ENCODE data around the gene PMVK. TPM values are rescaled to one million over a fixed set of nuclear protein-coding genes. Genes with fewer than 3 reads are reported as not detected.

Gene PMVK
- polyA plus RNA-seq, 4 donors: 33.2 to 44.8 (median 34.6) TPM

- DNase-seq (ENCODE audit: low read depth in 4 of 4, low spot score in 3 of 4): no peak
Observed at GRCh38 chr1:154951901-154952657, 15.6 kb upstream of the PMVK start.

DNA sequence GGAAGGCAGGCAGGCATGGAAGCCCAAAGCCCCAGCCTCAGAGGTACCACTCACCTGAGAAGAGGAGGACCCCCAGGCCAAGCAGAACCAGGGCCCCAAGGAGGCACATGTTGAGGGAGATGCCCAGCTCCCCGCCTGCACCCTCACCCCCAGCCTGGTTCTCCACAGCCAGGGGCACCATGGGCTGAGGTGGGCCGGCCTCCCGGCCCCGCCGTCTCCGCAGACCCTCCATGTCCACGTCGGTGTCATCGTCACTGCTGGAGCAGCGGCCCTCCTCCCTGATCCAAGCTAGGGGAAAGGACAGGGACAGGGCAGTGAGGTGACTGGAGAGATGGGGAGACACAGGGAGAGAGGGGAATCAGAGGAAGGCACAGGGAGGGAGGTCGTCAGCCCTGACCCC lies 11.6 kb upstream of the PMVK start:
- DNase-seq (ENCODE audit: low read depth in 4 of 4, low spot score in 3 of 4): no peak

DNA sequence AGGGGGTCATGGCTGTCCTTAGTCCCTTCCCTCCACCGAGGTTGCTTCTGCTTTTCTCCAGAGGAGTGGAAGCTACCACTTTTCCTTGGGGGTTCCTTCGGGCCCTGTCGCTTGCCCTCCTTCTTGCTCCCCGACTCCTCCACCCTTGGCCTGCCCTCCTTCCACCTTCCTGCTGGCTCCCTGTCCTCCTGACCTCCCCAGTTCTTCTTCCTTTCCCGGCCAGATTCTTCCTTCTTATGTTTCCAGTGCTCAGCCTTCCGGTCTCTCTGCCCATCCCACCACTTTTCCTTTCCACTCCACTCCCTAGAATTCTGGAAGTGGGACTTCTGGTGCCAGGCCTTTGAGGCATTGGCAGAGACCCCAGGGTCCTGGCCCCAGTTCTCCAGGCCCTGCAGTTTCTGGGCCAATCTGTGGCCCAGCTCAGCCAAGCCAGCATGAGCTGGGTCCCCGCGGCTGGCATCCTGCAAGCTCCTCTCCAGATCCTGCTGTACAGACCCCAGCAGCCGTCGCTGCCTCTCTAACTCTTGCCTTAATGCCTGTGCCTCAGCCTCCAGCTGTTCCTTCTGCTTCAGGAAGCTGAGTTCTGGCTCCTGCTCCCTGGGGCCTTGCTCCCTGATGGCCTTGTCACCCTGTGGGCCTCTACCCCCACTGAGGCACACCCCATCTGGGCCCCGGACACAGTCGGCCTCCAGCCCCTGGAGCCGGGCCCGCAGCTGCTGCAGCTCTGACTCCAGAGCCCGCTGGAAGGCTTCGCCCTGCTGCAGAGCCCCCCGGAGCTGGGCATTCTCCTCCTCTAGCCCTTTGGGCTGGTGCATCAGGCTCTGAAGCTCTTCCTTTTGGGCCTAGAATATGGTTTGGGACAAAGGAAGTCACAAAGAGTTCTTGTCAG lies 9.7 kb upstream of the PMVK start:
- DNase-seq (ENCODE audit: low read depth in 4 of 4, low spot score in 3 of 4): no peak

GRCh38 chr1:154945160-154945961 lies 8.8 kb upstream of the PMVK start:
- DNase-seq (ENCODE audit: low read depth in 4 of 4, low spot score in 3 of 4): no peak

GRCh38 chr1:154944401-154945159 lies 8.1 kb upstream of the PMVK start:
- DNase-seq (ENCODE audit: low read depth in 4 of 4, low spot score in 3 of 4): no peak

DNA sequence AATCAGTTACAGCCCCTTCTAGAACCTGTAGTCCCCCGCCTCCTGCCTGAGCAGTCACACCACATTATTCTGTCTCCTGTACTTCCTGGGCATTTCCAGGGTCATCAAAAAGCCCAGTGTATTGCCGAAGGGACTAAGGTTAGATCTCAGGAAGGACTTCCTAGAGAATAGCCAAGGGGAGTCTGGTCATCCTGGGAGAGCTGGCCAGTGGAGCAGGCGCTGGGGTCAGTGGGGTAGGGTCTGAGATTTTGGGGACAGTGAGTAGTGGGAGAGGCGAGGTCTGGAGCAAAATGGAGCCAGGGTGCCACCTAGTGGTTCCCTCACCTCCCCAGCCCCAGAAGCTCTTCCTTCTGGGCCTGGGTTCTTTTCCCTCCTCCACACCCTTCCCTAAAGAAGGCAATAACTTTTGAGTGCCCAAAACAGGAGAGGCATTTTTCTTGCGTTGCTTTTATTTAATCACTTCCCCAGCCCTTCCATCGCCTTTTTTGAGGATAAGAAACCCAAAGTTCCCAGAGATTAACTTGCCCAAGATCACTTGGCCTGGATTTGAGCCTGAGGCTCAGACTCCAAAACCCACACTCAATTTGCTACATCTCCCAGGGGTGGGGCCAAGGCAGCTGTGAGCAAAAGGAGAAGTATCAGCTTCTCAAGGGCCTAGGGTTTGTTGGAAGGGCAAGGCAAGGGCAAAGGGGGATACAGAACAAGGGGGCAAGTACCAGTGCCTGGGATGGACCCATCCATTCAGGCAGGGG lies 7.3 kb upstream of the PMVK start:
- no peak for DNase-seq (ENCODE audit: low read depth in 4 of 4, low spot score in 3 of 4)

- DNase-seq (ENCODE audit: low read depth in 4 of 4, low spot score in 3 of 4): no peak
Observed at GRCh38 chr1:154941333-154942013, 5.0 kb upstream of the PMVK start.

DNA sequence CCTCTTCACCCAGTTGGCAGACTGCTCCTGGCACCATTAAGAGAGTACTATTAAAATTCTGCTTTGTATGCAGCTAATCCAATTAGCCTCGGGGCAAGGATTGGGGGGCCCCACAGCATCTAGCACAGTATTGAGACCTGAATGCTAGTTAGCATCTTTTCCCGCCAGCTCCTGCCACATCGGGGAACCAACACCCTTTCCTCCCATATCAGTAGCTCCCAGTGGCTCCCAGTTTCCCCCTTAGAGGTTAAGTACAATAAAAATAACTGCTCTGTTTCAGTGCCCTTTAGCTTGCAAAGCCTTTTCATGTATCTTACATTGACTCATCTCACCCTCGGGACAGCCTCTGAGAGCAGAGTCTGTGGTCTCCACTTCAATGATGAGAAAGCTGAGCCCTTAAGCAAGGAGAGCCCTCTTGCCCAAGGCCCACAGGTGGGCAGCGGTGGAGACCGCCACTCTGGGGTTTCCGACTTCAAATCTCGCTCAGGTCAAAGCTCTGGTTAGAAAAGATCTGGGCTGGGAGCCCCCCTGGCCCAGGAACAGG lies 4.2 kb upstream of the PMVK start:
- no peak for DNase-seq (ENCODE audit: low read depth in 4 of 4, low spot score in 3 of 4)

DNA sequence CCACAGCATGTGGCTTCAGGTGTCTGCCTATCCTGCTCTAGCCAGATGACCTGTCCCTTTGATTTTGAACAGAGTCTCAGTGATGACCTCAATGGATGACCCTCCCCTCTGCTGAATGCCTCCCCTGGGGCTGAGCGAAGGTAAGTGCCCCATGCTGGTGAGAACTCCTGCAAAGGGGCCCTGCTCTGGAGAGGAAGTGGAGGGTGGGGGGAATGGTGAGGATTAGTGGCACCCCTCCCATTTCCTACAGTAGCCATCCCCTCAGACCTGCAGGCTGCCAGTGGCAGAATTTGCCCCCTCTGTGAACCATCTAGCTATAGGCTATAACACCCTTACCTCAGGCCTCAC lies 3.7 kb upstream of the PMVK start:
- DNase-seq (ENCODE audit: low read depth in 4 of 4, low spot score in 3 of 4): no peak

DNA sequence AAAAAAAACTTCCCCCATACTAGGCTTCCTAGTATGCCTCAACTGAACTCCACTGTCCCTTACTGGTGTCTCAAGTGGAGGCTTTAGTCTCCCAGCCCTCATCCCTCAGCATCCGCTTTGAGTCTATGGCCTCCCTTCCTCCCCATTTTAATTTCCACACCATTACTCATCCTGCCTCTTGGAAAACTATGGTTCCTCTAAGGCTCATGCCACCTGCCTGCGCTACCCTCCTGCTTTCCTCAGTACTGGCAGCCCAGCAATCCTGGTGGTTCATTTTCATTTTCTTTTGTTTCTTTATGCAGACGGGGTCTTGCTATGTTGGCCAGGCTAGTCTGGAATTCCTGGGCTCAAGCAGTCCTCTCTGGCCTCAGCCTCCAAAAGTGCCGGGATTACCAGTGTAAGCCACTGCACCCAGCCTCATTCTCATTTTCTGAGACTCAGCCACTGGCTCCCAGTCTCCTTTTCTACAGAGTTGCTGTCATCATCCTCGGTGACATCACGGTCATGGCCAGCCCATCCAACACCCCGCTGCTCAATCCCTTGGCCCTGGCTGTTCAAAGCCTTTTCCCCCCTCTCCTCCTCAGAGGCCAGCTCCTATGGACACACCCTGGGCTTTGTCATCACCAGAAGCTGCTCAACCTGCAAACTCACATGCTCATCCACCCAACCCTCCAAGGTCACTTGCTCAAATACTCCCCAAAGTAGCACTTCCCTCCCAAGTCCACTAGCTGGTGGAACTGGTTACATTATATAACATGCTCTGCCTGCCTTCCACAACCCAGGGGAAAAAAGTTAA lies 2.3 kb upstream of the PMVK start:
- no peak for DNase-seq (ENCODE audit: low read depth in 4 of 4, low spot score in 3 of 4)

- no peak for DNase-seq (ENCODE audit: low read depth in 4 of 4, low spot score in 3 of 4)
Observed at GRCh38 chr1:154937988-154938386, 1.5 kb upstream of the PMVK start.

DNA sequence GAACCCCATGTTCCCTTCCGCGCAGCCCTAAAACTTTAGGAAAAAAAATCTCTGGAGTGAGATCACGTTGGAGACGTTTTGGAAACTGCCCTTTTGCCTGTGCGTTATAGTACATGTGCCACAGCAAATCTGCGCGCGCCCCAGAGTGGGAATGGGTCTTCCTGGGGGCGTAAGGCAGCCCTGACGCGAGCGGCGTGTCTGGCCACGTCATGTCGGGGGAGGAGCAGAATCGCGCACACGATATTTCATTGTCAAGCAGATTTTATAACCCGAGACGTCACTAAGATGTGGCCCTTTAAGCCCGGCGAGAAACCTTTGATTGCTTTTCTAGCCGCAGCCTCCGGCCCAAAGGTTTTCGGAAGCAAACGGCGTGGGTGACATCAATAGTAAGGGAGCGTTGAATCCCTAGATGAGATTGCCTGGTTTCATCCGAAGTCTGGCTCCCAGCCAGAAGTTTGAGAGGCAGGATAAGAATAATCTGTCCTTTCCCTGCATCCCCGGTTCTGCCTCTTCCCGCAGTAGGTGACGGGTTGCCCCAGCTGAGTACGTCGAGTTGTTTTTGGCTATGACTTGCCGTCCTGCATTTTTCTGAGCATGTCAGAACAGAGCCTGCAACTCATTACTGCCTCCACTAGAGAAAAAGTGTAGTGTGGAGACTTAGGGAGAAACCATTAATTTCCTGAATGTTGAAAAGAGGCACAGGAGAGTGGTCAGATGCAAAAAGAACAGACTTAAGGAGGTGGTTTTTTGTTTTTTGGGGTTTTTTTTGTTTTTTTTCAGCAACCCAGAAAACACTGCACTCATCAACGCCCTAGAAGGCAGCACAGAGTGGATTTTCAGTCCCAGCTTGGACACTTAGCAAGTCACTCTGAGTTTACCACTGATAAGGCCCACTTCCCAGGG lies 817 bp upstream of the PMVK start:
- DNase-seq (ENCODE audit: low read depth in 4 of 4, low spot score in 3 of 4): peak; percentile 89 to 94 (median 90)

DNA sequence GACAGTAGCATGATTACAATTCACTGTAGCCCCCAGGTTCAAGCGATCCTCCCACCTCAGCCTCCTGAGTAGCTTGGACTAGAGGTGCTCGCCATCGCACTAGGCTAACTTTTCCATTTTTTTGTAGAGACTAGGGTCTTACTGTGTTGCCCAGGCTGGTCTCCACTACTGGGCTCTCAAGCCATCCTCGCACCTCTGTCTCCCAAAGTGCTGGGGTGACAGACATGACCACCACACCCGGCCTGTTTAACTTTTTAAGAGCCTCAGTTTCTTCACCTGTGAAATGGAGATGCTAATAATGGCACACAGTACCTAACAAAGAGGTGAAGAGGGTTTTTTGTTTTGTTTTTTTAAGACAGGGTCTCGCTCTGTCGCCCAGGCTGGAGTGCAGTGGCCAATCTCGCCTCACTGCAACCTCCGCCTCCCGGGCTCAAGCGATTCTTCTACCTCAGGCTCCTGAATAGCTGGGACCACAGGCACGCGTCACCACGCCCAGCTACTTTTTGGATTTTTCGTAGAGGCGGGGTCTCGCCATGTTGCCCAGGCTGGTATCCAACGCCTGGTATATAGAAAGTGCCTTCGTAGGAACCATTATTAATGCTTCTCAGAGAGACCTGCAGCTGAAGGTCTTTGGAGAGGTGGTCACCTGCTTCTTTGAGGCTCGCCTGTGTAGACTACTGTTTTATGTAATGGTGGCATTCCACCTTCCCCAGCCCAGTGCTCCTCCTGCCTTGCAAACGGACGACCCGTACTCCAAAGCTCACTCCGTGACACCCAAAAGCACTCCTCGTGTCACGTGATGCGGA lies 567 bp downstream of the PMVK start:
- DNase-seq (ENCODE audit: low read depth in 4 of 4, low spot score in 3 of 4): no peak

DNA sequence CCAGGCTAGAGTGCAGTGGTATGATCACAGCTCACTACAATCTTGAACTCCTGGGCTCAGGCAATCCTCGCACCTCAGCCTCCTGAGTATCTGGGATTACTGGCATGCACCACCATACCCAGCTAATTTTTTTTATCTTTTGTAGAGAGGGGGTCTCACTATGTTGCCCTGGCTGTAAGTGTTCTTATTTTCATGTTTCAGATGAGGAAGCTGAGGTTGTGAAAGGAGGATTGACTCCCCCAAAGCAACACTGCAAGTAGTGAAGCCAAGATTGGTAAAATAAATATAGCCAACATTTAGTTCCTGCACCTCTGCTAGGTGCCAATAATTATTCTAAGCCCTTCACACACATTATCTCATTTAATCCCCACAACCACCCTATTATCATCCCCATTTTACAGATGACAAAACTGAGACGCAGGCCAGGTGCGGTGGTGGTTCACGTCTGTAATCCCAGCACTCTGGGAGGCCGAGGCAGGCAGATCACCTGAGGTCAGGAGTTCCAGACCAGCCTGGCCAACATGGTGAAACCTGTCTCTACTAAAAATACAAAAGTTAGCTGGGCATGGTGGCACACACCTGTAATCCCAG lies 2.1 kb downstream of the PMVK start:
- no peak for DNase-seq (ENCODE audit: low read depth in 4 of 4, low spot score in 3 of 4)

- no peak for DNase-seq (ENCODE audit: low read depth in 4 of 4, low spot score in 3 of 4)
Observed at GRCh38 chr1:154931940-154932487, 4.5 kb downstream of the PMVK start.

DNA sequence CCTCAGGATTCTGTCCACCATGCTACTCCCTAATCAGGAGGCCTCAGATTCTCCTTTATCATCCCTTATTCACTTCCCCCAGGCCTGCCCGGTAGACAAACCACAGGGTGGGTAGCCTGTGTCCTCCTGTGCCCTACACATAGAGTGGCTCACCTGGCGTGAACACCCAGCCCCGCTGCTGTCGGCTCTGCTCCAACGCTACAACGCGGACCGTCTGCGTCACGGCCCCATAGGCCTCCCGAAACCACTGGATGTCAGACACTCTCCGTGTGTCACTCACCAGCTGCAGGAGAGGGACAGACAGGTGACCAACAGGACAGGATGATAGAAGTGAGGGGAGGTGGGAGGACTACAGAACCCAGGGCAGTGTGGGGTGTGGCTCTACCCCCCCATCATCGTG lies 10.3 kb downstream of the PMVK start:
- DNase-seq (ENCODE audit: low read depth in 4 of 4, low spot score in 3 of 4): no peak

Measured in right renal pelvis (tissue), 4 donors.